Ovary (tissue), 9 donors: Measurements from ENCODE around the gene SHB. TPM values are rescaled to one million over a fixed set of nuclear protein-coding genes. Genes with fewer than 3 reads are reported as not detected.

Experiments used
- DNase-seq, 5 donors: peaks; one replicate each; pipeline ENCODE4 v3.0.0-alpha.2; 2019 to 2020
- H3K27ac ChIP-seq, 2 donors: fragments of 200-600 bp; one replicate each; pipeline versions ENCODE4 v1.5.1 to v1.8.0; 2019 to 2022
- H3K27me3 ChIP-seq: fragments of 200-600 bp; one replicate; pipeline ENCODE4 v1.8.0; 2022
- H3K36me3 ChIP-seq: fragments of 200-600 bp; sonication (generic); one replicate; pipeline ENCODE4 v1.5.1; 2019
- H3K4me1 ChIP-seq: one replicate; pipeline ENCODE4 v1.8.1; 2013; ENCODE audit warnings: mild to moderate bottlenecking, moderate library complexity; ENCODE audit not compliant: insufficient read depth
- H3K4me3 ChIP-seq: fragments of 200-600 bp; sonication (generic); one replicate; pipeline ENCODE4 v1.5.1; 2017
- H3K9me3 ChIP-seq, 2 donors: fragments of 200-600 bp in 1 of 2; sonication (generic) in 1 of 2; one replicate each; pipeline versions ENCODE4 v1.5.1 to v1.8.1; 2013 to 2019; ENCODE audit warnings: mild to moderate bottlenecking in 1 of 2, moderate library complexity in 1 of 2
- EP300 ChIP-seq: sonication (generic); formaldehyde crosslinking; IDR thresholded peaks from one replicate; pipeline ENCODE4 v1.6.1; 2017; ENCODE audit warnings: antibody characterized with exemption
- POLR2A ChIP-seq: fragments of 450-650 bp; IDR thresholded peaks from one replicate; pipeline ENCODE4 v1.6.1; 2017; ENCODE audit warnings: antibody characterized with exemption, mild to moderate bottlenecking, moderate library complexity
- WGBS, 3 donors: extraction: QIAGEN DNeasy Blood & Tissue Kit in 1 of 3; methylation state at CpG; one replicate each; pipeline versions ENCODE4 v1.1.5 to v1.1.7; 2013 to 2017; 5-methylcytosine and 5-hydroxymethylcytosine counted together
- intact Hi-C, 4 donors: fragments of 100-400 bp; cut with DNase I; formaldehyde crosslinking; loops; one replicate each; pipeline versions ENCODE4 v1.11.0 to v1.15.1; 2022 to 2023
- polyA plus RNA-seq, 2 donors: library from polyadenylated mRNA; stranded (reverse); fragments of 200-250 nt in 1 of 2; fragments of 350-450 nt in 1 of 2; fragmentation: Illumina TruSeq in 1 of 2; extraction: RNeasy Lipid Tissue Mini Kit (QIAGEN cat#74804) in 1 of 2; gene quantifications; one replicate each; pipeline ENCODE4 v1.2.3, GENCODE V29; 2013 to 2014
- total RNA-seq, 7 donors: library from RNA; depleted of rRNA in 2 of 7; stranded (reverse); fragments of >200 nt in 2 of 7; fragmentation: NEBNext Ultra II Directional in 3 of 7; extraction: Animal tissue kit (Norgen Biotek cat#: 25700) in 3 of 7; gene quantifications; one replicate each; pipeline versions ENCODE4 v1.1.0 to v1.2.4, GENCODE V29; 2016 to 2023
- TF ChIP-seq, protein P1 (sequence below), 3 donors: fragments of 450-650 bp in 2 of 3; fragments of 200-600 bp in 1 of 3; IDR thresholded peaks; one replicate each; pipeline versions ENCODE4 v1.5.1 to v1.8.0; 2016 to 2022; ENCODE audit warnings: antibody characterized with exemption in 3 of 3, mild to moderate bottlenecking in 1 of 3
- donor health status: DM: no; HTN: no; CAD: no; lungs with moderate emphysema.
- donor health status: DM: no; HTN: no; CAD: no.
- donor health status: Bipolar disorder and iron deficiency.
- donor health status: DM: yes; HTN: yes; CAD: no.
- donor health status: DM: no; HTN: no; CAD: no.
- donor health status: DM: yes; HTN: yes; CAD: no.

Gene SHB
- total and polyA plus RNA-seq, 9 donors: 3.5 to 23.8 (median 9.0) TPM

DNA sequence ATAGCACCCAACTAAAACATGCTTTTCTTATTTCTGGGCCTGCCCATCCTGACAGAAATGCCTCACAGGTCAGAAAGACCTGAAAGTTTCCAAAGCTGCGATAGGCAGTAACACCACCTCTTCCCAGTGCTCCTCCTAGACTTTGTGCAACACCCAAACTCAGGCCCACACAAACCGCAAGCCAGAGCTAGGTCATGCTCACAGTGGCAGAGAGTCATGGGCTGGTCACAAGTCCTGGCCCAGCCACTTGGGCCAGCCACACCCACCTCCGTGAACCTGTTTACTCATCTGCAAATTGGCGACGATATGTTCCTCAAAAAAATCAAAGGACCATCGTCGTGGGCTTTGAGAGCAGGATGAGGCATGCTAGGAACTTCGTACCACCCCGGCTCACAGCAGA lies 121.0 kb downstream of the SHB start:
- Histone ChIP-seq H3K9me3 (no peaks in the 10 kb centered on the region), H3K27ac (no peak overlapping the region), H3K4me3 (no peak overlapping the region), H3K4me1 (peaks cover 8% of the 10 kb centered on the region), H3K27me3 (no peaks in the 10 kb centered on the region), H3K36me3 (no peaks in the 10 kb centered on the region)
- 90 to 91% (median 91%) methylated on average over 9 of the region's 9 CpGs for WGBS, 3 donors
- intact Hi-C loops: loop anchor here in 1 of 4 donors (10.0 kb wide), 1 partner anchor 117 kb away; the partner anchor contains the start of gene SHB
- no peak for DNase-seq
- TF ChIP-seq POLR2A (no peak), EP300 (no peak)
- TF ChIP-seq, protein P1, sequence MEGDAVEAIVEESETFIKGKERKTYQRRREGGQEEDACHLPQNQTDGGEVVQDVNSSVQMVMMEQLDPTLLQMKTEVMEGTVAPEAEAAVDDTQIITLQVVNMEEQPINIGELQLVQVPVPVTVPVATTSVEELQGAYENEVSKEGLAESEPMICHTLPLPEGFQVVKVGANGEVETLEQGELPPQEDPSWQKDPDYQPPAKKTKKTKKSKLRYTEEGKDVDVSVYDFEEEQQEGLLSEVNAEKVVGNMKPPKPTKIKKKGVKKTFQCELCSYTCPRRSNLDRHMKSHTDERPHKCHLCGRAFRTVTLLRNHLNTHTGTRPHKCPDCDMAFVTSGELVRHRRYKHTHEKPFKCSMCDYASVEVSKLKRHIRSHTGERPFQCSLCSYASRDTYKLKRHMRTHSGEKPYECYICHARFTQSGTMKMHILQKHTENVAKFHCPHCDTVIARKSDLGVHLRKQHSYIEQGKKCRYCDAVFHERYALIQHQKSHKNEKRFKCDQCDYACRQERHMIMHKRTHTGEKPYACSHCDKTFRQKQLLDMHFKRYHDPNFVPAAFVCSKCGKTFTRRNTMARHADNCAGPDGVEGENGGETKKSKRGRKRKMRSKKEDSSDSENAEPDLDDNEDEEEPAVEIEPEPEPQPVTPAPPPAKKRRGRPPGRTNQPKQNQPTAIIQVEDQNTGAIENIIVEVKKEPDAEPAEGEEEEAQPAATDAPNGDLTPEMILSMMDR (IDR thresholded peaks at IDR 0.05): no peak

GRCh38 chr9:37947471-37947870 lies 121.6 kb downstream of the SHB start:
- Histone ChIP-seq H3K4me1 (peaks cover 8% of the 10 kb centered on the region), H3K4me3 (no peak overlapping the region), H3K9me3 (no peaks in the 10 kb centered on the region), H3K27ac (no peak overlapping the region), H3K27me3 (no peaks in the 10 kb centered on the region), H3K36me3 (no peaks in the 10 kb centered on the region)
- intact Hi-C loops: loop anchor here in 1 of 4 donors (10.0 kb wide), 1 partner anchor 117 kb away; the partner anchor contains the start of gene SHB
- DNase-seq: no peak
- TF ChIP-seq, protein P1 (IDR thresholded peaks at IDR 0.05): no peak
- no peak for TF ChIP-seq POLR2A
- TF ChIP-seq EP300: no peak
- 82 to 93% (median 87%) methylated on average over 7 of the region's 7 CpGs for WGBS, 3 donors

DNA sequence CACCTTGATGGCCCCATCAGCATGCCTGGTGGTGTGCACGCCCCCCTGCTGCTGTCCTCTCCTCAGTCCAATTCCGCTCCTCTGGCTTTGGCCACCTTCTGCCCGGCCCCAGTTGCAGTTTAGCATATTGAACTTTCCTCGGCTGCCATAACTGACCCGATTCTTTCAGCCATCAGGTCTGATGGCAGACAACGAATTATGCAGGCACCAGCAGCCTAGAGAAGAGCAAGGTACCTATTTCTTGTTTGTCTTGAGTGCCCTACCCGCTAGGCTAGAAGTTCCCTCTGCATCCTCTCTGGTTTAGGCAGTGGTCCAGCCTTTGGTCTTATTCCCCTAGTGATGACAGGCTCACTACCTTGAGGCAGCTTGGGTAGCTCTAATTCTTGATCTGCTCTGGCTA lies 122.1 kb downstream of the SHB start:
- WGBS, 3 donors: 93 to 95% (median 94%) methylated on average over 7 of the region's 7 CpGs
- H3K9me3 ChIP-seq: no peaks in the 10 kb centered on the region
- H3K27me3 ChIP-seq: no peaks in the 10 kb centered on the region
- intact Hi-C loops: loop anchor here in 1 of 4 donors (10.0 kb wide), 1 partner anchor 118 kb away; the partner anchor contains the start of gene SHB
- TF ChIP-seq EP300 (no peak), POLR2A (no peak)
- TF ChIP-seq, protein P1 (IDR thresholded peaks at IDR 0.05): no peak
- H3K27ac ChIP-seq: no peak overlapping the region
- H3K4me1 ChIP-seq: peaks cover 8% of the 10 kb centered on the region
- no peak overlapping the region for H3K4me3 ChIP-seq
- DNase-seq: no peak
- no peaks in the 10 kb centered on the region for H3K36me3 ChIP-seq

DNA sequence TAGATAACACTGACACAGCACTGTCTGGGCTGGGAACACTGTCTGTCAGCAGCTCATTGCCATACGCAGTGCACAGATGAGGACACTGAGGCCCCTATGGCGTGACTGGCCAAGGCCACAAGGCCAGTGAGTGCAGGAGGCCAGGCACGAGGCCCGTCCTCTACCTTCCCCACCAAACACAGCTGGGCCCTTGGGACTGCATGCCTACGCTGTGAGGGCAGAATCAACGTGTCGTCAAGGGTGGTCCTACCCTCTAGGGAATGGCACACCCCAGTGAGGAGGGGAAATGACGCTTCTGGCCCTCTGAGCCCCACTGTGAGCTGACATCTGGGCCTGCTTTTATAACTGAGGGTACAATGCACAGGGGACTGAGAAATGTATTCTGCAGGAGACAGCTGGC lies 123.0 kb downstream of the SHB start:
- Histone ChIP-seq H3K27ac (no peak overlapping the region), H3K9me3 (no peaks in the 10 kb centered on the region), H3K27me3 (no peaks in the 10 kb centered on the region), H3K4me3 (no peak overlapping the region), H3K4me1 (peaks cover 8% of the 10 kb centered on the region), H3K36me3 (no peaks in the 10 kb centered on the region)
- 92 to 97% (median 96%) methylated on average over 8 of the region's 8 CpGs for WGBS, 3 donors
- TF ChIP-seq, protein P1 (IDR thresholded peaks at IDR 0.05): no peak
- TF ChIP-seq EP300: no peak
- no peak for TF ChIP-seq POLR2A
- DNase-seq: no peak
- intact Hi-C loops: loop anchor here in 1 of 4 donors (10.0 kb wide), 1 partner anchor 119 kb away; the partner anchor contains the start of gene SHB
